Suprapubic skin (tissue), 4 donors: Measurements from ENCODE around the gene CCDC136. TPM values are rescaled to one million over a fixed set of nuclear protein-coding genes. Genes with fewer than 3 reads are reported as not detected.

ENCODE experiments used
- DNase-seq, 2 donors: peaks; one replicate each; pipeline ENCODE4 v3.0.0-alpha.2; 2019; ENCODE audit warnings: low spot score in 2 of 2
- H3K27ac ChIP-seq: fragments of 200-600 bp; sonication (generic); one replicate; pipeline ENCODE4 v1.5.1; 2019
- H3K27me3 ChIP-seq: fragments of 200-600 bp; sonication (generic); one replicate; pipeline ENCODE4 v1.5.1; 2019
- H3K36me3 ChIP-seq: fragments of 200-600 bp; sonication (generic); one replicate; pipeline ENCODE4 v1.5.1; 2019
- H3K4me1 ChIP-seq: fragments of 200-600 bp; sonication (generic); one replicate; pipeline ENCODE4 v1.5.1; 2019
- H3K4me3 ChIP-seq: fragments of 200-600 bp; sonication (generic); one replicate; pipeline ENCODE4 v1.5.1; 2019; ENCODE audit warnings: mild to moderate bottlenecking
- H3K9me3 ChIP-seq: fragments of 200-600 bp; sonication (generic); one replicate; pipeline ENCODE4 v1.5.1; 2019
- EP300 ChIP-seq: sonication (generic); formaldehyde crosslinking; IDR thresholded peaks from one replicate; pipeline ENCODE4 v1.6.1; 2017; ENCODE audit warnings: antibody characterized with exemption
- POLR2A ChIP-seq, 2 donors: fragments of 450-650 bp; IDR thresholded peaks; one replicate each; pipeline ENCODE4 v1.6.1; 2017; ENCODE audit warnings: antibody characterized with exemption in 2 of 2, mild to moderate bottlenecking in 2 of 2, moderate library complexity in 2 of 2
- POLR2AphosphoS5 ChIP-seq, 3 donors: sonication (generic); formaldehyde crosslinking; IDR thresholded peaks; one replicate each; pipeline ENCODE4 v1.6.1; 2017; ENCODE audit warnings: antibody characterized with exemption in 3 of 3
- whole genome bisulfite sequencing: methylation state at CpG from one replicate; pipeline ENCODE4 v1.1.5; 2018; 5-methylcytosine and 5-hydroxymethylcytosine counted together
- total RNA-seq, 4 donors: library from RNA; depleted of rRNA; stranded (reverse); fragments of >200 nt; gene quantifications; one replicate each; pipeline ENCODE4 v1.1.0, GENCODE V29; 2016
- TF ChIP-seq, protein P1 (sequence below), 2 donors: fragments of 200-600 bp in 1 of 2; fragments of 450-650 bp in 1 of 2; sonication (generic) in 1 of 2; IDR thresholded peaks; one replicate each; pipeline ENCODE4 v1.5.1; 2016 to 2019; ENCODE audit warnings: antibody characterized with exemption in 2 of 2, mild to moderate bottlenecking in 1 of 2, moderate library complexity in 1 of 2

The CCDC136 gene
- total RNA-seq, 4 donors from 2014 or later, result 0.95 to 4.8 (median 2.1) TPM

DNA sequence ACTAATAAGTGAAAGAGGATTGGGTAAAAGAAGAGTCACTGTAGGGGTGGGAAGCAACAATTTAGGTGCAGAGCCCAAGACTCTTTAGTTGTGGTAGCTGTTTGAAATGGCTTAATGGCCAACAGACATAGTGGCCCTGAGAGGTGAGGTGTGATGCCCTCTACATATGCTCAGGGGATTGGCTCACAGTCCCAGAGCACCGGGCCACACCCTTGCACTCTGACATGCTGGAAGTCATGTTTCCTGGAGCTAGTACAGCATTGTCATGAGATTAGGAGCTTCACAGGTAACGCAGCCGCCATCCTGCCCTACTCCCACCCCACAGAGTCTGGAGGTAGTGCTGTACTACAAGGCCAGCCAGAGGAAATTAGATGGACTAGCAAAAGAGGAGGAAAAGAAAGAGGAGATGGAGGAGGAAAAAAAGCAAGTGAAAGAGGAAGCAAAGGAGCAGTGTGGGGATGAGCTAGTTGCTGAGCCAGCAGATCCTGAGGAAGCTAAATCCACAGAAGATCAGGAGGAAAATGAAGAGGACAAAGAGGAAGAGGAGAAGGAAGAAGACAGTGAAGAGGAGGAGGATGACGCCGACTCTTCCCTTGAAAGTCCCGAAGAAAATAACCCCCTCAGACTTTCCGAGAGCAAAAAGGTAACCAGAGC lies 23.6 kb downstream of the CCDC136 start:
- no peak overlapping the region for H3K27ac ChIP-seq
- H3K9me3 ChIP-seq, result no peaks in the 10 kb centered on the region
- 75% methylated on average over 7 of the region's 7 CpGs for WGBS
- no peaks in the 10 kb centered on the region for H3K36me3 ChIP-seq
- DNase-seq, result no peak
- H3K27me3 ChIP-seq, result peaks cover 2% of the 10 kb centered on the region
- no peaks in the 10 kb centered on the region for H3K4me1 ChIP-seq
- TF ChIP-seq, protein P1, sequence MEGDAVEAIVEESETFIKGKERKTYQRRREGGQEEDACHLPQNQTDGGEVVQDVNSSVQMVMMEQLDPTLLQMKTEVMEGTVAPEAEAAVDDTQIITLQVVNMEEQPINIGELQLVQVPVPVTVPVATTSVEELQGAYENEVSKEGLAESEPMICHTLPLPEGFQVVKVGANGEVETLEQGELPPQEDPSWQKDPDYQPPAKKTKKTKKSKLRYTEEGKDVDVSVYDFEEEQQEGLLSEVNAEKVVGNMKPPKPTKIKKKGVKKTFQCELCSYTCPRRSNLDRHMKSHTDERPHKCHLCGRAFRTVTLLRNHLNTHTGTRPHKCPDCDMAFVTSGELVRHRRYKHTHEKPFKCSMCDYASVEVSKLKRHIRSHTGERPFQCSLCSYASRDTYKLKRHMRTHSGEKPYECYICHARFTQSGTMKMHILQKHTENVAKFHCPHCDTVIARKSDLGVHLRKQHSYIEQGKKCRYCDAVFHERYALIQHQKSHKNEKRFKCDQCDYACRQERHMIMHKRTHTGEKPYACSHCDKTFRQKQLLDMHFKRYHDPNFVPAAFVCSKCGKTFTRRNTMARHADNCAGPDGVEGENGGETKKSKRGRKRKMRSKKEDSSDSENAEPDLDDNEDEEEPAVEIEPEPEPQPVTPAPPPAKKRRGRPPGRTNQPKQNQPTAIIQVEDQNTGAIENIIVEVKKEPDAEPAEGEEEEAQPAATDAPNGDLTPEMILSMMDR (IDR thresholded peaks at IDR 0.05), result no peak
- TF ChIP-seq POLR2A (IDR thresholded peaks at IDR 0.05), result no peak
- no peak for TF ChIP-seq POLR2AphosphoS5 (IDR thresholded peaks at IDR 0.05)
- TF ChIP-seq EP300, result no peak
- H3K4me3 ChIP-seq, result no peak overlapping the region

DNA sequence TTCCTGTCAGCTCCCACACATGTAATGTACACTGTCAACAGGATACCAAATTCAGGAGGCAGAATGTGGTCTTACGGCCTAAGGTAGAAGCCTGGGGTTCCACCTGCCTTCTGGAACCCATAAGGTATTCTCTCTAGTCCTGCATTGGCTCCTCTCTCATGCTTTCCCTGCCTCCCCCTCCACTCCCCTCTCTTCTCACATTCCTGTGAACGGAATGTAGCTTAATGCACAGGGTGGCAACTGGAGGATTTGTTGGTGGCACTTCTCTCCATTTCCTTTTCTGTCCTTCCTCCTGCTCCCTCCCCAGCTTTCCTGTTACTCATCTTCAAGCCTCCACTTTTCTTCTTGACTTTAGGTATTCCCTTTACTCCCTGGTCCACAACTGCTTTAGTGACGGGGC lies 26.9 kb downstream of the CCDC136 start:
- Histone ChIP-seq H3K4me1 (no peaks in the 10 kb centered on the region), H3K36me3 (no peaks in the 10 kb centered on the region), H3K27me3 (peaks cover 2% of the 10 kb centered on the region), H3K4me3 (no peak overlapping the region), H3K27ac (no peak overlapping the region), H3K9me3 (no peaks in the 10 kb centered on the region)
- TF ChIP-seq POLR2A (IDR thresholded peaks at IDR 0.05), result no peak
- TF ChIP-seq, protein P1 (IDR thresholded peaks at IDR 0.05), result no peak
- no peak for DNase-seq
- WGBS, result 87% methylated on average over 3 of the region's 3 CpGs

DNA sequence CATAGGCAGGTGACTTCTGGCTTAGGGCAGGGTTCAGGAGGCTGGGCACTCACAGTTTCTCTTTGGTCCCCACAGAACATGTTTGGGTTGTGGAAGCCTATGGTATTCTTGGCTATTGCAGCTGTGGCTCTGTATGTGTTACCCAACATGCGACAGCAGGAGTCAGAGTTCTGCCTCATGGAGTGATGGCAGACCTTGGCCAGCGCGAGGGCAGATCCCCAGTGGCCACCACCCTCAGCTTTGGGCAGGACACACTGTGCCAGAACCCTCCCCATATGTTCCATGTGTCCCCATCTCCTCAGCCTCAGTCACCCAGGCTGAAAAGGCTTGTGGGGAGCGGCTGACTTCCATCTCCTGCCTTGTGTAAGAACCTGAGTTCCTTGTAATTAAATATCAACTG lies 30.0 kb downstream of the CCDC136 start:
- Histone ChIP-seq H3K9me3 (no peaks in the 10 kb centered on the region), H3K27ac (no peak overlapping the region), H3K36me3 (no peaks in the 10 kb centered on the region), H3K4me1 (no peaks in the 10 kb centered on the region), H3K4me3 (no peak overlapping the region), H3K27me3 (peaks cover 2% of the 10 kb centered on the region)
- 92% methylated on average over 4 of the region's 4 CpGs for WGBS
- no peak for TF ChIP-seq POLR2AphosphoS5 (IDR thresholded peaks at IDR 0.05)
- TF ChIP-seq POLR2A (IDR thresholded peaks at IDR 0.05), result no peak
- TF ChIP-seq, protein P1 (IDR thresholded peaks at IDR 0.05), result no peak
- no peak for TF ChIP-seq EP300
- DNase-seq, result no peak

DNA sequence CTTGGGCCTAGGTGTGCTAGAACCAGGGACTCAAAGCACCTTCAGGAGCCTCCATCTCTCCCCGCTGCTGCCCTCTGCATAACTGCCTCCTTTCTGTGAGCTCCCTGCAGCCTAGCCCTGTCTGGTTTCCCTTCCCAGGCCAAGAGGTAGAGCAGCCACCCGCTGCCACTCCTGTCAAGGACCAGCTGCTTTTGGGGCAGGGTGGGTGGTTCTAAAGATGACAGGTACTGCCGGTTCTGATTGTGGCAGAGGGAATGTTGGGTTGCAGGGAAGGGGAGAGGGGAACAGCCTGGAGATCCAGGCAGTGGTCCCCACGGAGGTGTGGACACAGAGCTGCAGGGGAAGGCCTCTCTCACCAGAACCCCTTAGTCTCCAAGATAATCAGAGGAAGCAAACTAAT lies 34.7 kb downstream of the CCDC136 start:
- peaks cover 20% of the 10 kb centered on the region for H3K4me1 ChIP-seq
- H3K4me3 ChIP-seq, result no peak overlapping the region
- WGBS, result 89% methylated on average over 4 of the region's 4 CpGs
- no peaks in the 10 kb centered on the region for H3K36me3 ChIP-seq
- peaks cover 20% of the 10 kb centered on the region for H3K27me3 ChIP-seq
- no peak for DNase-seq
- no peaks in the 10 kb centered on the region for H3K9me3 ChIP-seq
- no peak overlapping the region for H3K27ac ChIP-seq
- TF ChIP-seq, protein P1 (IDR thresholded peaks at IDR 0.05), result no peak
- TF ChIP-seq POLR2A (IDR thresholded peaks at IDR 0.05) (no peak), POLR2AphosphoS5 (IDR thresholded peaks at IDR 0.05) (no peak), EP300 (no peak)

- H3K27ac ChIP-seq, result no peak overlapping the region
- no peaks in the 10 kb centered on the region for H3K9me3 ChIP-seq
- H3K4me1 ChIP-seq, result peaks cover 24% of the 10 kb centered on the region
- DNase-seq, result no peak
- peaks cover 20% of the 10 kb centered on the region for H3K27me3 ChIP-seq
- TF ChIP-seq EP300 (no peak), POLR2A (IDR thresholded peaks at IDR 0.05) (no peak)
- TF ChIP-seq, protein P1 (IDR thresholded peaks at IDR 0.05), result no peak
- H3K4me3 ChIP-seq, result no peak overlapping the region
- WGBS, result 94% methylated on average over 1 of the region's 1 CpG
- H3K36me3 ChIP-seq, result no peaks in the 10 kb centered on the region
Measured at GRCh38 chr7:128826916-128827247, 35.1 kb downstream of the CCDC136 start.
